GM21737 (cell line): ENCODE measurements around the gene EPSTI1.
"Not testable (repeated sequence)": the region's sequence is repeated elsewhere in the genome, so short reads cannot be mapped to it uniquely, and the experiment has no call there.

ENCODE experiments used
- ATAC-seq: cut with Tn5 transposase; IDR thresholded peaks from one replicate; pipeline ENCODE4 v1.9.1; 2021; ENCODE audit warnings: mild to moderate bottlenecking, moderate library complexity; ENCODE audit not compliant: unreplicated experiment

The EPSTI1 gene

DNA sequence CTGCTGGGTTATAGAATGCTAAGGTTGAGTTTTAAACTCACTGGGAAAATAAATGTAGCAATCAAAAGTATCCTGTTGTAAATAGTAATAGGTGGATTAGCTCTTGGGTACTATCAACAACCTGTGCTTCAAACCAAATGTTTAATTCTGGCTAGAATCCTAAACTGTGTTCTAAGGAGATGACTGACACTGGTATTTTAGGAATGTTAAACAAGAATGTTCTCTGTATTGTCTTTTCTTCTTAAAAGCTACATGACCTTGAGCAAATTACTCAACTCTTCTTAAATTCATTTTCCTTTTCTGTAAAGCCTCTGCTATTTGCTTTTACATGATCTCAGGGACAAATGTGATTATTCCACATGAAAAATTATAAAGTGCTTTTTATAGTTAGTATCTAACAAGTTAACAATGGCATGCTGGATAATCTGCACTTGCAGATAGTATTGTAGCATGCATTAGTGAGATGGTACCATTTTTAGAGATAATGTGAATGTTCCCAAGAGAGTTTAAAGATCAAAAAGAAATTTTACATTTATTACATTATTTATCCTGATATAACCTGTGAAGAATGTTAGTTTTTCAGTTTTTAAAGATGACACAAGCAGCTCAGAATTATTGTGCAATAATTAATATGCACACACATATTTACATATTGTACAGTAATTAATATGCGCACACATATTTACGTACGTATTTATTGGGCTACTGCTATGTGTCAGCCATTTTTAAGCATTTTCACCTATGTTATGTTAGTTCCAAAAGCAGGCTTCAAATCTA, 13.6 kb upstream of the EPSTI1 start:
- ATAC-seq = no peak

DNA sequence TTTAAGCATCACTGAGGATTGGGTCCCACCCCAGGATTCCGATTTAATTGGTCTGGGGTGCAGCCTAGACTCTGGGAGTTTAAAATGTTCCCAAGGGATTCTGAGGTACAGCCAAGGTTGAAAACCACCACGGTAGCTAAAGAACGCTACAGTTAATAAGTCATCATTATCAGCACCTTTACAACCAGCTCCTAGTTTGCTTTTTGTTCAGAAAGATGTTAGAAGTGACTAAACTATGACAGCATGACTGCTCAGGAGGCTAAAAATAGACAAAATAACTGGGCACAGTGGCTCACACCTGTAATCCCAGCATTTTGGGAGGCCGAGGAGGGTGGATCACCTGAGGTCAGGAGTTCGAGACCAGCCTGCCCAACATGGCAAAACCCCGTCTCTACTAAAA, 11.7 kb upstream of the EPSTI1 start:
- ATAC-seq = no peak

DNA sequence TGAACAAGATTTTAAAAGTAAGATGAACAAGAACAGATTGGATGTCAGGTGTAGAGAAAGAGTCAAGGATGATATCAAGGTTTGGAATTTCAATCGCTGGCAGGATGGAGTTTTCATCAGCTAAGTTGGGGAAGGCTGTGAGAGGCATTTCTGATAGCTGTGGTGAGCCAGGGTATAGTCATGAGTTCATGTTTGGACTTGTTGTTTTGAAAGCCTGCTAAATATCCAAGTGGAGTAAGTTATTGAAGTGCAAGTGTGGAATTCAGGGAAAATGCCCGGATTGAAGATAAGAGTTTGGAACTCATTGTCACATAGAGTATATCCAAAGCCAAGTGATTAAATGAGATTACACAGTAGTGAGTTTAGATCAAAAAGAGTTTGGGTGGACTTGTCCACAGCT, 11.0 kb upstream of the EPSTI1 start:
- no peak for ATAC-seq

DNA sequence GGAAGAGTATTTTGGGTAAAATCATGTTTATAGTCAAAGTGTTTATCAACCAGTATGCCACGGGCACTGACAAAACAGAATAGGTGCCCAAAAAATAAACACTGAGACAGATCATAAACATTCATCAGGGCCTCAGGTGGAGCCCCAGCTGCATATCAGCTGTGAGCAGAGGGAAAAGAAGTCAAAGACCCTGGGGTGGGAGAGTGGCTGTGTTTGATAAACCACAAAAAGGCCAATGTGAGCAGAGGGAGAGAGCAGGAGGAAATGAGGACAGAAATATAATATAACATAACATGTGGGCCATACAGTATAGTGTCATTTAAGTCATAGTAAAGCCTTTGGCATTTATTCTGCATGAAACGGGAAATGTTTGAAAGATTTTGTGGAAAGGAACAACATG, 10.0 kb upstream of the EPSTI1 start:
- no peak for ATAC-seq

DNA sequence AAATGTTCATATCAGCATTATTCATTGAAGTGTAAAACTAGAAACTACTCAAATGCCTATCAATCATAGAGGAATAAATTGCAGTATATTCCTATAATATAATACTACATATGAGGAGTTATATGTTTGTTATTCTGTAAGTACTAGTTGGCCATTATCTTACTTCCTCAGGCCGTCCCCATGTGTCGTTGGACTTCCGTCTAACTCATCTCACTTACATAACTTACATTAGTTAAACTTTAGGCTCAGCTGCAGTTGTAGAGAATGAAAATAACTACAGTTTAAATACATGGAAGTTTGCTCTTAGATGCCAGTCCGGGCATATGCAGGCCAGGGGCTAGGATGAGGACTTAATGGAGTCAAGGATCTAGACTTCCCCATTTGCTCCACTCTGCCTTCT, 8.6 kb upstream of the EPSTI1 start:
- ATAC-seq = no peak

DNA sequence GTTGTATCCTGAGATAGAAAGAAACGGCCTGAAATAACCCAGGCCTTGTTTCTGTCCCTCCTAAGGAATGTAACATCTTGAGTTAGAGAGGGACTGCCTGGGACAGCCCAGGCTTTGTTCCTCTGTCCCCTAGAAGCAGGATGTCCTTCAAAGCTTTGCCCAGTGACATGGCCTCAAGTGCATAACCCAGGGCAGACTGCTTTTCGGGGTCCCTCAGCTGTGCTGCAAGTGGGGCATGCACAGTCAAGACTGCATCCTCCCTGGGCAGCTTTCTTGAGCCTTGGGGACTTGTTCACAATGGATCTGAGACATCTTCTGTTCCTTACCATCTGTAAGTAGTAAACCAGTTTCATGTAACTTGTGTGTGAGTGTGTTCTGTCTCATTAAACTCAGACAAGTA, 7.5 kb upstream of the EPSTI1 start:
- no peak for ATAC-seq

DNA sequence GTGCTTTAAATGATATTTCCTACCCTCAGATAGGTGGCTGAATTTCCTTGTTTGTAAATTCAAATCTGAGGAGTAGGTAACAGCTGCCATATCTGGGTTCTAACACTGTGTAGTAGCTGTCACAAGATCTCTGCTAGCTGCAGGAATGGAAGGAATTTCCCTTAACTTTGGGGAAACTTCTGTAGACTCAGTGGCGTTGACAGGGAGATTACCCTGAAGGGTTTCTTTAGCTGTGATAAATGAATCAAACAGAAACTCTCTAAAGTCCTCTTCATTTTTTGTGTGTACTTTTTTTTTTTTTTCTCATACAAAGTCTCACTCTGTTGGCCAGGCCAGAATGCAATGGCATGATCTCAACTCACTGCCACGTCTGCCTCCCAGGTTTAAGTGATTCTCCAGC, 5.3 kb upstream of the EPSTI1 start:
- no peak for ATAC-seq

DNA sequence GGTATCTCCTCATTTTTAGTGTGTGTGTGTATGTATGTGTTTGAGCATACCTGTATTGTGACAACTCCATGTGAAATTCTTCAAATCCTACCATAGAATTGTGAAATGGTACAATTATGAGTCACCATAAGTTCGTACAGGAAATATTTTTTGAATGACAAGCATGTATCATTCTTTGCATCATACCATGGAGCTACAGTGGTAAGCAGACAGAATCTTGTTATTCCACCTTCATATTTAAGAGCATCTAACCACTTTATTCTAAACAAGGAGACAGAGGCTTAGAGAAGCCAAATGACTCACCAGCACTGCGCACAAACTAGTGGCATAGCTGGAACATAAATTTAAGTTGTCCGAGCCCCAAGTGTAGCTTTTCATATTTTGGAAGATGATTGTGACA, 4.5 kb upstream of the EPSTI1 start:
- ATAC-seq = no peak

DNA sequence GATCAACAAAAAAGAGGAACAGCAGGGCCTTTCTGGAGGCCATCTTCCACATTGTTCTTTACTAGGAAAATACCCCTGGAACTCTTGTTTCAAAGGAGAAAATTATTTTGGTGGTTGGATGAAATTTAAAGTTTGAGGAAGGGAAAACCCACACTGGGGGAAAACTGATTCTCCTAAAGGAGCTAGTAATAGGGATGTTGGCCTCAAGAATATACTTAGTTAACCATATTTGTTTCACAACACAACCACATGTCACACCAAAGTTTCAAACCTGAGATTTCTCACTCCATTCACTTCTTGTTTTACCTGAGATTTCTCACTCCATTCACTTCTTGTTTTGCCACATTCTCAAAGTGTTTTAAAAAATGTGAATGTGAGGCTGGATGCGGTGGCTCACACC, 2.8 kb upstream of the EPSTI1 start:
- ATAC-seq = no peak

DNA sequence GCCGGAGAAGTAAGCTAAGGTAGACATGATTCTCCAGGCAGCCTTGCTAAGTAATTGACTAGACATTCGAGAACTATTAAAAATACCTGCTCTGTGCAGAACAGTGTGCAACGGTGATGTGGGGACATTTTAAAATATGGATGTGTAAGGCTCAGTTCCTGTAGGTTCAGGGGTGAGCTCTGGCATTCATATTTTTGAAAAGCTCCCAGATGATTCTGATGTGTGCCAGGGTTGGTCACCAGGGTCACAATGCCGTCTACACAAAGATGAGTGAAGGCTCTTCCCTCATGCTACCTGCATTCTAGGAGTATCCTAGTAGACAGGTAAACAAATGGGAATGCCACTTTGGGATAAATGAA, 702 bp upstream of the EPSTI1 start:
- peak; percentile 13 for ATAC-seq

DNA sequence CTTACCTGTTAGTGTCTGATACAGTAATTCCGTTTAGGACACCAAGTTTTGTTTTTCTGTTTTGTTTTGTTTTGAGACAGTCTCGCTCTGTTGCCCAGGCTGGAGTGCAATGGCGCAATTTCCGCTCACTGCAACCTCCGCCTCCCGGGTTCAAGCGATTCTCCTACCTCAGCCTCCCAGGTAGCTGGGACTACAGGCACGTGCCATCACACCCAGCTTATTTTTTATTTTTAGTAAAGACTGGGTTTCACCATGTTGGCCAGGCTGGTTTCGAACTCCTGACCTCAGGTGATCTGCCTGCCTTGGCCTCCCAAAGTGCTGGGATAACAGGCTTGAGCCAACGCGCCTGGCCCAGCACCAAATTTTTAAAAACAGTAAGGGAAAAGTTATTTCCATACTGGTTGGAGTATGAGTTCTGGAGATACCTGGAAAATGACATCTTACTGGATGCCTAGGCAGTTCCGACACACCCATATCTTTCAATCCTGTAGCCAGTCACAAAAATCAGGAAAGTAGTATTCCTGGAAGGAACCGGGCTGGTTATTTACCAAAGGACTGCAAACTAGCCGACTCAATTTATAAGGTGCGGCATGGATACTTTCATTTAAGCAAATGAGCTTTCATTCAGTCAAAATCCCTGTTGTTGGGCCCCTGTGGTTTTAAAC, 676 bp downstream of the EPSTI1 start:
- not testable (repeated sequence) for ATAC-seq

DNA sequence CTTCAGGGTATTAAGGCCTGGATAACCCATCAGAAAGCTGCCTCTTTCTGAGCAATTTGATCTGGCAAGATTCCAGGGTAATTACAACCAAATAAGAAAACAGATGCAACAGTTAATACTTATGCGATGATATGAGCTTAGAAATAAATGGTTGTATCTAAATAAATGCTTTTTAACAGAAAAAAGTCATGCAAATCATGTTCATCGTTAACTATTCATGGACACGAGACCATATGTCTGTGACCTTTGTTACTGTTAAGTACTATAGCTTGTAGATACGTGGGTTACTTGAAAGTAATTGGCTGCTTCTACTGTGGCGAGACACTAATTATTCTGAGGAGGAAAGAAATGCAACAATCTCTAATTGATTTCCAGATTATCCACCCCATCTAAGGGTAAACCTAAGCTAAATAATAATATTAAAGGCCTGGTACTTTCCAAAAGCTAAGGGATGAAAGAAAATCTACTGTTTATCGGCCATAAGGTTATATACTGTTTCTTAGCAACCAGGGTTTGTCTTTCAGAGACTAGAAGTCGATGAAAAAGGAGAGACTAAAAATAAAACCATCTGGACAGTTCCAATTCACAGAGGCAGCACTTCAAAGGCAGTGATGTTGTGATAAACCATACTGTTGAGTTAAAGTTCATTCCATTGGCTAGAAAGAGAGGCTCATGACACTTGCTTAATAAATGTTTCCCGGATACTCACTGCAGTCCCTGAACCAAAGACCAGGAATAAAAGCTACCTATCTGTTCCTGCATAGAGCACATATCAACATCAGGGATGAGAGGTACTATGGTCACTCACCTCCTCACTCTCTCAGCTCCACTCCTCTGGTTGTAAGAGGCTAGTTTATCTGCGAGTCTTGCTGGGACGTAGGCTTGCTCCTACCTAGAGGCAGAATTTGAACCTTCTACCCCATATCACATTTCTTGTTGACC, 1.5 kb downstream of the EPSTI1 start:
- no peak for ATAC-seq

DNA sequence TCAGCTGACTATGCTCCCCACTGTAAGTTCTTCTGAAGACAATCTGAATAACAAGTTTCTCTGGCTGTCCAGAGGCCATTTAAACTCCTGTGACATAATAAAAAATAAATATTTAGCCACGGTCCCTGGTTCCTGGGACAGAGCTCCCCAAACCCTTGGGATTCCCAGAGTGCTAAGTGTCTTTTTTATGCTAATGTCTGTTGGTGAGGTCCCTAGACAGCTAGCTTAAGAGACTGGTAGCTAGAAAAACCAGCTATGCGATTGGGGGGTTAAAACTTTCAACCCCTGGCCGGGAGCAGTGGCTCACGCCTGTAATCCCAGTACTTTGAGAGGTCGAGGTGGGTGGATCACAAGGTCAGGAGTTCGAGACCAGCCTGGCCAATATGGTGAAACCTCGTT, 5.9 kb downstream of the EPSTI1 start:
- ATAC-seq = no peak

DNA sequence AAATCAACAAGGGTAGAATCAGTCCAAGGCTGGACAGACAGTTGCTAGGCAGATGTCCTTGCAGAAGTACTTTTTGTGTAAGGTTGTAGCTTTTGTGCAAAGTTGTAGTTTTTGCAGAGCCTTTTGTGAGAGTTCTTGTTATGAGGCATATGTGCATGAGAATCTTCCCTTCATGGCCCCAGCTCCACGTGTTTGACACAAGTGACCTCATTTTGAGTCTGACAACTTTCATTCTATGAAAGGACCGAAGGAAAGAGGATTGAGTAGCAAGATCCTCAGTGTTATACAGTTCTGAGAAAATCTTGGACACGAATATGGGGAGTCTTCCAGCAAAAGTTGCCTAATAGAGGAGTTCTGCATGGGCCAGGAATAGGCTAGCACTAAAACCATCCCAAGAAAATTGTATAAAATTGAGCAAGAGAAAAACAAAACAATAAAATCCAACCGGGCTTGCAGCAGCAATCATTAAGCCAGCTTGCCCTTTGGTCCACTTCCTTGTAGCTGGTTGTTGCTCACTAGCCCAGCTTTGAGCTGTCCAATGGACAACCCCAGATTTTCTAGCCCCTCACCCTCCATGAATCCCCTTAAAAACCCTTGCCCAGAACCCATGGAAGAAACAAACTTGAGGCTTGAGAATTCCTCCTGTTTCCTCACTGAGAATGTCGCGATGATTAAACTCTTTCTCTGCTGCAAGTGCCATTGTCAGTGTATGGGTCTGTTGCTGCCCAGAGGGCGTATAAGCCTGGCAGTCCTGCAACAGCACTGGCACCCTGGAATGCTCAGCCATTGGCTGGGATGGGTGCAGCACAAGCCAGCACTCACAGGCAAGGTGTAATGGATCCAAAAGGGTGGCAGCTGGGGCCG, 6.5 kb downstream of the EPSTI1 start:
- no peak for ATAC-seq

DNA sequence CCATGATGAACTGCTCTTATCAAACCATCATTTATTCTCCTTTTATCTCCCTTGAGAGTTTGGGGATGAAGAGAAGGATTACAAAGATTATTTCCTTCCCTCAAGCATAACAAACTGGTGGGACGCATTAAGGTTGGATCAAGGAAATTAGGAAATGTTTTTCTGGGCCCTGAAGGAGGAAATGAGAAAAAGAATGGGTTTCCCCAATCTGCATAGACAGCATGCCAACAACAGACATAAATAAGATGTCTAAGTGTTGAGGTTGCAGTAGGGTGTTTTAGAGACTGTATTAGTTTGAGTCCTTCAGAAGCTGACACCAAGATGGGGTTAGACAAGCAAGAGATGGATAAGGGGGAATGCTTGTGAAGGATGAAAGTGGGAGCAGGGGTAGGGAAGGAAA, 7.3 kb downstream of the EPSTI1 start:
- no peak for ATAC-seq

DNA sequence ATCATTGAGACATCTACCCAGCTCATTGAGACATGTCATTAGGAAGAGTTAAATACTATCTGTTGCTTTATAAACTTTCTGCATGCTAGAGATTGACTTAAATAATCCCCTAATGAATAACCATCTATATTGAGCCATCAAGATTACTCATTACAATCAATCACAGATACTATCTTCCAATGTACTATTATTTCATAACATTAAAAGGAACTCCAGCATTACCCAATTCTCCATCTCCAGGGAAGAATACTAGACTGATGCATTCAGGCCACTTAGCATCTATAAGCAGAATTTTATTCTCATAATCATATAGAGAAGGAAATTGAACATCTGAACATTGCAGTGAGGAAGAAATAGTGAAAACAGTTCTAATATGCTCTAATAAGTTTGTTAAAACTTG, 8.0 kb downstream of the EPSTI1 start:
- no peak for ATAC-seq

DNA sequence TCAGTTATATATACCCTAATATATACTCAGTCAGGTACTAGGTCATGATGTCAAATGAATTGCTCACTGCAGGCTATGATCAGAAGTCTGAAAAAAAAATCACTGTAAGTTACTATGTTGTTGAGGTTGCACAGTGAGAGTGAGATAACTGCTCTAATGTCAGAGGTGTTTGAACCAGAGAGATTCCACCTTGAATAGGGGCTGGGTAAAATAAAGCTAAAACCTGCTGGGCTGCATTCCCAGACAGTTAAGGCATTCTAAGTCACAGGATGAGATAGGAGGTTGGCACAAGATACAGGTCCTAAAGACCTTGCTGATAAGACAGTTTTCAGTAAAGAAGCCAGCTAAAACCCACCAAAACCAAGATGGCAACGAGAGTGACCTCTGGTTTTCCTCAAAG, 10.2 kb downstream of the EPSTI1 start:
- no peak for ATAC-seq

DNA sequence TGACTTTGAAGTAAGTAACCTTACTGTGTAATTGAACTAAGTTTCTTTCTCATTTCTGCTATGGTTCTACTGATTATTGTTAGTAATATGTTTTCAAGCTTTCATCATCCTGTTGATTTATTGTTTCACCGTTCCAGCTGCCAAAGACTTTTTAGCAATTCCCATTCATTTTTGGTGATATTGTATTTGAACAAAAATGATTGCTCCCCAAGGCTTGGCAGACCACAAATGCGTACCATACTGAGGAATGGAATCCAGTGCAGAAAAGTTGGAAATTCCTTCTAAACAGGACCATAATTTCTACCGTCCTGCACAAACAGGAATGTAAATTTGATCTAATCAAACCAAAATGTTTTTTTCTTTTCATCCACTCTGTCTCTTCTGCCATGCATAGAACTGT, 10.7 kb downstream of the EPSTI1 start:
- no peak for ATAC-seq

DNA sequence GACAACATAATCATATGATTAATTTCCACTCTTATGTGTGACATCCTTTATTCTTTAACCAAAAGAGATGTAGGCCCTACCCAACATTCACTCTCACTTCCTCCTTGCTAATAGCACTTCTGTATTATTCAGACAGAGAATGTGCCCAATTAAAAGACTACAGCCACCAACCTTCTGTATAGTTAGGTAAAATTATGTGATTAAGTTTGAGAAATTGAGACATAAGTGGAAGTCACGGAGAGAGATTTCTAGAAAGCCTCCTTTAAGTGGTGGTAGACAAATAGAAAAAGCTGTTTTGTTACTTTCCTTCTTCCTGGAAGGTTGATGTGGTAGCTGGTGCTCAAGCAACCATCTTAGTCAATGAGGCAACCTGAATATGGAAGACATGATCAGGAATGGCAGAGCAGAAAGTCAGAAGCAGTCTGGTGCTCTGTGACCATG, 14.8 kb downstream of the EPSTI1 start:
- no peak for ATAC-seq

DNA sequence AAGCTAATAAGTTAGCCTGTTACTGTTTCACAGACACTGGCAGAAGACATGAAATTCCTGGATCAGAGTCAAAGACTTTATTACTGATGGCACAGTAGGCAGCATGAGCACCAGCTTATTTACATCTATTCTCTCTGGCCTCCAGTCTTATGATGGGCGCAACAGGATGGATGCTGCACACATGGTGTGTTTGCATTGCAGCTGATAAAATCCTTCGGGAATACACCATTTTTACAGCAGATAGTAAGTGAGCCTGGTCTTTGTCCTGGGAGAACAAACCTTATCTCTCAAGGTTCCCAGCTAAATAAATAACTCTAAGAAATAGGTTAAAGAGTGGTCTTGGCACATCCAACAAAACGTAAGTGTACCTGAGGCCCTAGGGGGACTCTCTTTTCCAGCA, 16.0 kb downstream of the EPSTI1 start:
- no peak for ATAC-seq

DNA sequence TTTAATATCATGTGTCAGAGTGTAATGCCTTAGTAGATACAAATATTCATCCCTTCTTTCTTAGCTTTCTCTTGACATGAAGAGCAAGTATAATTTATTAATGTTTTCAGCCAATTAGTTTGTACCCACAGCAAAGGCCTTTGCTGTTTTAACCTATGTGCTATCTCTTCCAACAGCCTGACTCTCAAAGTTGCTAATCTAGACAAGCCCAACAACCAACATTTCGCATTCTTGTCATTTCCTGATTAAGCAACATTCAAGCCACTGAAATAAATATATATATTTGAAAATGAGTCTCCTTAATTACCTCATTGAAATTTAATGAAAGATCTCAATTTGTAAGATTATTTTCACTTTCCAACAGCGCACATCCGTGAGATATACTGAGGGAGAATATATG, 18.5 kb downstream of the EPSTI1 start:
- no peak for ATAC-seq
